ENCODE data around the gene MAP2K7. TPM values are rescaled to one million over a fixed set of nuclear protein-coding genes. Genes with fewer than 3 reads are reported as not detected.
"Not testable (repeated sequence)": the region's sequence is repeated elsewhere in the genome, so short reads cannot be mapped to it uniquely, and the experiment has no call there.

MAP2K7 gene
- total and polyA plus RNA-seq, 4 donors: 14.7 to 34.3 (median 25.0) TPM

GRCh38 chr19:7888826-7889217 lies 14.9 kb upstream of the MAP2K7 start:
- 78% methylated on average over 8 of the region's 8 CpGs for WGBS, 2 donors

GRCh38 chr19:7893362-7894101 lies 10.1 kb upstream of the MAP2K7 start:
- intact Hi-C loops (cut with DNase I); H3K4me1 ChIP-seq (ENCODE audit: control insufficient read depth in 1 of 2, insufficient read depth in 2 of 2, low read length in 2 of 2); DNase-seq; H3K36me3 ChIP-seq (ENCODE audit: control insufficient read depth in 1 of 2, insufficient read depth in 2 of 2, low read length in 1 of 2); H3K4me3 ChIP-seq (ENCODE audit: low read length in 2 of 2); H3K27ac ChIP-seq (ENCODE audit: low read depth in 1 of 2, low read length in 2 of 2); H3K27me3 ChIP-seq (ENCODE audit: control insufficient read depth in 1 of 2, insufficient read depth in 2 of 2, low read length in 1 of 2); H3K9me3 ChIP-seq (ENCODE audit: control insufficient read depth, low read length); ATAC-seq (ENCODE audit: low FRiP score): not testable (repeated sequence)
- WGBS, 2 donors: 78 to 79% methylated on average over 18 of the region's 18 CpGs

More at GRCh38 chr19:7888826-7889217, 14.9 kb upstream of the MAP2K7 start:
- intact Hi-C loops (cut with DNase I): no loop called here
- H3K27me3 ChIP-seq (ENCODE audit: control insufficient read depth in 1 of 2, insufficient read depth in 2 of 2, low read length in 1 of 2): no peaks in the 10 kb centered on the region
- no peaks in the 10 kb centered on the region for H3K36me3 ChIP-seq (ENCODE audit: control insufficient read depth in 1 of 2, insufficient read depth in 2 of 2, low read length in 1 of 2)
- no peaks in the 10 kb centered on the region for H3K9me3 ChIP-seq (ENCODE audit: control insufficient read depth, low read length)
- DNase-seq (no peak), ATAC-seq (ENCODE audit: low FRiP score) (no peak)
- H3K4me1 ChIP-seq (ENCODE audit: control insufficient read depth in 1 of 2, insufficient read depth in 2 of 2, low read length in 2 of 2): no peaks in the 10 kb centered on the region
- no peak overlapping the region for H3K4me3 ChIP-seq (ENCODE audit: low read length in 2 of 2)
- H3K27ac ChIP-seq (ENCODE audit: low read depth in 1 of 2, low read length in 2 of 2): no peak overlapping the region

- intact Hi-C loops (cut with DNase I): no loop called here
- Histone ChIP-seq H3K27me3 (ENCODE audit: control insufficient read depth in 1 of 2, insufficient read depth in 2 of 2, low read length in 1 of 2) (no peaks in the 10 kb centered on the region), H3K4me3 (ENCODE audit: low read length in 2 of 2) (no peak overlapping the region), H3K9me3 (ENCODE audit: control insufficient read depth, low read length) (no peaks in the 10 kb centered on the region), H3K4me1 (ENCODE audit: control insufficient read depth in 1 of 2, insufficient read depth in 2 of 2, low read length in 2 of 2) (no peaks in the 10 kb centered on the region), H3K36me3 (ENCODE audit: control insufficient read depth in 1 of 2, insufficient read depth in 2 of 2, low read length in 1 of 2) (no peaks in the 10 kb centered on the region), H3K27ac (ENCODE audit: low read depth in 1 of 2, low read length in 2 of 2) (no peak overlapping the region)
- WGBS, 2 donors: 64 to 68% methylated on average over 18 of the region's 18 CpGs
- no peak for DNase-seq
- no peak for ATAC-seq (ENCODE audit: low FRiP score)
These were observed 8.9 kb upstream of the MAP2K7 start for GRCh38 chr19:7894612-7895309.

GRCh38 chr19:7895565-7895964 lies 8.1 kb upstream of the MAP2K7 start:
- H3K36me3 ChIP-seq (ENCODE audit: control insufficient read depth in 1 of 2, insufficient read depth in 2 of 2, low read length in 1 of 2): no peaks in the 10 kb centered on the region
- no peak overlapping the region for H3K4me3 ChIP-seq (ENCODE audit: low read length in 2 of 2)
- no peaks in the 10 kb centered on the region for H3K9me3 ChIP-seq (ENCODE audit: control insufficient read depth, low read length)
- WGBS, 2 donors: 90 to 96% methylated on average over 11 to 13 of the region's 13 CpGs
- no peak overlapping the region for H3K27ac ChIP-seq (ENCODE audit: low read depth in 1 of 2, low read length in 2 of 2)
- intact Hi-C loops (cut with DNase I): no loop called here
- no peaks in the 10 kb centered on the region for H3K27me3 ChIP-seq (ENCODE audit: control insufficient read depth in 1 of 2, insufficient read depth in 2 of 2, low read length in 1 of 2)
- DNase-seq (no peak), ATAC-seq (ENCODE audit: low FRiP score) (no peak)
- no peaks in the 10 kb centered on the region for H3K4me1 ChIP-seq (ENCODE audit: control insufficient read depth in 1 of 2, insufficient read depth in 2 of 2, low read length in 2 of 2)

GRCh38 chr19:7897292-7897691 lies 6.4 kb upstream of the MAP2K7 start:
- no peaks in the 10 kb centered on the region for H3K27me3 ChIP-seq (ENCODE audit: control insufficient read depth in 1 of 2, insufficient read depth in 2 of 2, low read length in 1 of 2)
- DNase-seq (no peak), ATAC-seq (ENCODE audit: low FRiP score) (no peak)
- H3K4me3 ChIP-seq (ENCODE audit: low read length in 2 of 2): no peak overlapping the region
- H3K27ac ChIP-seq (ENCODE audit: low read depth in 1 of 2, low read length in 2 of 2): no peak overlapping the region
- WGBS, 2 donors: 87 to 91% methylated on average over 11 of the region's 11 CpGs
- no peaks in the 10 kb centered on the region for H3K9me3 ChIP-seq (ENCODE audit: control insufficient read depth, low read length)
- no peaks in the 10 kb centered on the region for H3K36me3 ChIP-seq (ENCODE audit: control insufficient read depth in 1 of 2, insufficient read depth in 2 of 2, low read length in 1 of 2)
- no peaks in the 10 kb centered on the region for H3K4me1 ChIP-seq (ENCODE audit: control insufficient read depth in 1 of 2, insufficient read depth in 2 of 2, low read length in 2 of 2)
- intact Hi-C loops (cut with DNase I): no loop called here

- Histone ChIP-seq H3K27me3 (ENCODE audit: control insufficient read depth in 1 of 2, insufficient read depth in 2 of 2, low read length in 1 of 2) (no peaks in the 10 kb centered on the region), H3K4me1 (ENCODE audit: control insufficient read depth in 1 of 2, insufficient read depth in 2 of 2, low read length in 2 of 2) (no peaks in the 10 kb centered on the region), H3K4me3 (ENCODE audit: low read length in 2 of 2) (no peak overlapping the region), H3K27ac (ENCODE audit: low read depth in 1 of 2, low read length in 2 of 2) (no peak overlapping the region), H3K9me3 (ENCODE audit: control insufficient read depth, low read length) (no peaks in the 10 kb centered on the region), H3K36me3 (ENCODE audit: control insufficient read depth in 1 of 2, insufficient read depth in 2 of 2, low read length in 1 of 2) (no peaks in the 10 kb centered on the region)
- WGBS, 2 donors: 94 to 96% methylated on average over 16 of the region's 16 CpGs
- DNase-seq: no peak
- intact Hi-C loops (cut with DNase I): no loop called here
- no peak for ATAC-seq (ENCODE audit: low FRiP score)
These were observed 4.7 kb upstream of the MAP2K7 start for GRCh38 chr19:7898967-7899366.

GRCh38 chr19:7899751-7900378 lies 3.8 kb upstream of the MAP2K7 start:
- DNase-seq (no peak), ATAC-seq (ENCODE audit: low FRiP score) (no peak)
- Histone ChIP-seq H3K27ac (ENCODE audit: low read depth in 1 of 2, low read length in 2 of 2) (no peak overlapping the region), H3K27me3 (ENCODE audit: control insufficient read depth in 1 of 2, insufficient read depth in 2 of 2, low read length in 1 of 2) (no peaks in the 10 kb centered on the region), H3K36me3 (ENCODE audit: control insufficient read depth in 1 of 2, insufficient read depth in 2 of 2, low read length in 1 of 2) (no peaks in the 10 kb centered on the region), H3K9me3 (ENCODE audit: control insufficient read depth, low read length) (no peaks in the 10 kb centered on the region), H3K4me3 (ENCODE audit: low read length in 2 of 2) (no peak overlapping the region), H3K4me1 (ENCODE audit: control insufficient read depth in 1 of 2, insufficient read depth in 2 of 2, low read length in 2 of 2) (no peaks in the 10 kb centered on the region)
- WGBS, 2 donors: 93 to 94% methylated on average over 34 of the region's 34 CpGs
- intact Hi-C loops (cut with DNase I): no loop called here

- DNase-seq: no peak
- Histone ChIP-seq H3K36me3 (ENCODE audit: control insufficient read depth in 1 of 2, insufficient read depth in 2 of 2, low read length in 1 of 2) (no peaks in the 10 kb centered on the region), H3K4me1 (ENCODE audit: control insufficient read depth in 1 of 2, insufficient read depth in 2 of 2, low read length in 2 of 2) (no peaks in the 10 kb centered on the region), H3K27ac (ENCODE audit: low read depth in 1 of 2, low read length in 2 of 2) (no peak overlapping the region), H3K9me3 (ENCODE audit: control insufficient read depth, low read length) (no peaks in the 10 kb centered on the region), H3K27me3 (ENCODE audit: control insufficient read depth in 1 of 2, insufficient read depth in 2 of 2, low read length in 1 of 2) (no peaks in the 10 kb centered on the region), H3K4me3 (ENCODE audit: low read length in 2 of 2) (no peak overlapping the region)
- ATAC-seq (ENCODE audit: low FRiP score): no peak
- 83% methylated on average over 21 of the region's 21 CpGs for WGBS, 2 donors
- intact Hi-C loops (cut with DNase I): no loop called here
These were observed 3.2 kb upstream of the MAP2K7 start for GRCh38 chr19:7900401-7900870.
